Natural killer cell treated with Interleukin-12 subunit alpha and Interleukin-12 subunit beta and Interleukin-15 and Interleukin-18, amount 100 ng/mL, for 72 hours (primary cell): Measurements from ENCODE around the gene CIZ1. TPM values are rescaled to one million over a fixed set of nuclear protein-coding genes. Genes with fewer than 3 reads are reported as not detected.
"Not testable (repeated sequence)": the region's sequence is repeated elsewhere in the genome, so short reads cannot be mapped to it uniquely, and the experiment has no call there.

Source experiments
- ATAC-seq, 2 donors: fragments of 150-1000 bp; cut with Tn5 transposase in 1 of 2; sonication (Bioruptor Pico), chemical (Tn5 transposase) in 1 of 2; 2 replicates each; pipeline ENCODE4 v1.10.0; 2021
- DNase-seq: peaks from one replicate; pipeline ENCODE4 v3.0.0; 2022; ENCODE audit warnings: low spot score
- H3K27ac Mint-ChIP-seq, 2 donors: 1 replicate in 1 of 2; 2 replicates in 1 of 2; pipeline ENCODE4 v1.8.0; 2022; ENCODE audit warnings: mixed read lengths in 2 of 2, mild to moderate bottlenecking in 1 of 2, moderate library complexity in 1 of 2
- H3K27me3 Mint-ChIP-seq, 2 donors: 1 replicate in 1 of 2; 2 replicates in 1 of 2; pipeline ENCODE4 v1.8.0; 2022; ENCODE audit warnings: mixed read lengths in 2 of 2
- H3K36me3 Mint-ChIP-seq: one replicate; pipeline ENCODE4 v1.8.0; 2022; ENCODE audit warnings: mixed read lengths
- H3K4me1 Mint-ChIP-seq, 2 donors: 1 replicate in 1 of 2; 2 replicates in 1 of 2; pipeline ENCODE4 v1.8.0; 2022; ENCODE audit warnings: low read depth in 2 of 2, mixed read lengths in 2 of 2, mild to moderate bottlenecking in 1 of 2
- H3K4me3 Mint-ChIP-seq: one replicate; pipeline ENCODE4 v1.8.0; 2022; ENCODE audit warnings: mixed read lengths
- H3K9me3 Mint-ChIP-seq: 2 replicates; pipeline ENCODE4 v1.8.0; 2022; ENCODE audit warnings: mixed read lengths
- total RNA-seq, 2 donors: library from RNA; stranded (reverse); gene quantifications; one replicate each; pipeline ENCODE4 v1.2.3, GENCODE V29; 2022

The CIZ1 gene
- 100 to 1,000 TPM; 114 to 135 TPM for total RNA-seq

- Mint-ChIP-seq H3K9me3 (no peaks in the 10 kb centered on the region), H3K27ac (peak within 1 kb of the TSS; percentile 77 to 92), H3K4me1 (peaks cover 11 to 26% of the 10 kb centered on the region in 2 donors), H3K27me3 (no peaks in the 10 kb centered on the region), H3K4me3 (peak within 1 kb of the TSS; percentile 98), H3K36me3 (peaks cover 6% of the 10 kb centered on the region)
- DNase-seq: peak; percentile 85
- peak; percentile 95 for ATAC-seq
Observed at GRCh38 chr9:128191406-128192046, at the start of gene CIZ1. TSS of gene CIZ1 (minus strand) at chr9:128191572. CDS start at chr9:128190857, 715 bp downstream.

- Mint-ChIP-seq H3K36me3 (no peaks in the 10 kb centered on the region), H3K27ac (no peak overlapping the region), H3K4me3 (no peak overlapping the region), H3K27me3 (peaks cover 0 to 4% of the 10 kb centered on the region in 2 donors), H3K9me3 (no peaks in the 10 kb centered on the region), H3K4me1 (no peaks in the 10 kb centered on the region)
- no peak for DNase-seq
- ATAC-seq: peak in 1 of 2 donors; percentile 41
Observed at GRCh38 chr9:128233817-128234406, 42.5 kb upstream of the CIZ1 start.

GRCh38 chr9:128232528-128233428, 41.4 kb upstream of the CIZ1 start:
- H3K4me3 Mint-ChIP-seq: no peak overlapping the region
- H3K9me3 Mint-ChIP-seq: no peaks in the 10 kb centered on the region
- DNase-seq: no peak
- H3K27ac Mint-ChIP-seq: no peak overlapping the region
- ATAC-seq: peak; percentile 33 to 58
- H3K4me1 Mint-ChIP-seq: no peaks in the 10 kb centered on the region
- peaks cover 0 to 3% of the 10 kb centered on the region in 2 donors for H3K27me3 Mint-ChIP-seq
- no peaks in the 10 kb centered on the region for H3K36me3 Mint-ChIP-seq

GRCh38 chr9:128231638-128232527, 40.5 kb upstream of the CIZ1 start:
- H3K27ac Mint-ChIP-seq: no peak overlapping the region
- no peak for DNase-seq
- no peak overlapping the region for H3K4me3 Mint-ChIP-seq
- H3K4me1 Mint-ChIP-seq: no peaks in the 10 kb centered on the region
- peak in 1 of 2 donors; percentile 33 for ATAC-seq
- H3K9me3 Mint-ChIP-seq: no peaks in the 10 kb centered on the region
- H3K36me3 Mint-ChIP-seq: no peaks in the 10 kb centered on the region
- H3K27me3 Mint-ChIP-seq: peaks cover 0 to 3% of the 10 kb centered on the region in 2 donors

GRCh38 chr9:128230897-128231296, 39.5 kb upstream of the CIZ1 start:
- DNase-seq, H3K4me3 Mint-ChIP-seq, H3K27ac Mint-ChIP-seq, H3K27me3 Mint-ChIP-seq, H3K4me1 Mint-ChIP-seq, ATAC-seq, H3K36me3 Mint-ChIP-seq, H3K9me3 Mint-ChIP-seq: not testable (repeated sequence)

- H3K4me1 Mint-ChIP-seq: no peaks in the 10 kb centered on the region
- H3K9me3 Mint-ChIP-seq: no peaks in the 10 kb centered on the region
- ATAC-seq (no peak), DNase-seq (no peak)
- no peaks in the 10 kb centered on the region for H3K27me3 Mint-ChIP-seq
- H3K27ac Mint-ChIP-seq: no peak overlapping the region
- no peaks in the 10 kb centered on the region for H3K36me3 Mint-ChIP-seq
- no peak overlapping the region for H3K4me3 Mint-ChIP-seq
Observed at GRCh38 chr9:128226412-128226801, 35.0 kb upstream of the CIZ1 start.

- ATAC-seq (peak in 1 of 2 donors; percentile 44), DNase-seq (no peak)
Observed at GRCh38 chr9:128225770-128226411, 34.5 kb upstream of the CIZ1 start.

GRCh38 chr9:128224877-128225276, 33.5 kb upstream of the CIZ1 start:
- Mint-ChIP-seq H3K27me3 (no peaks in the 10 kb centered on the region), H3K27ac (no peak overlapping the region), H3K9me3 (no peaks in the 10 kb centered on the region), H3K4me1 (no peaks in the 10 kb centered on the region), H3K4me3 (no peak overlapping the region), H3K36me3 (no peaks in the 10 kb centered on the region)
- DNase-seq (no peak), ATAC-seq (peak in 1 of 2 donors; percentile 17)

More at GRCh38 chr9:128225770-128226411, 34.5 kb upstream of the CIZ1 start:
- Mint-ChIP-seq H3K36me3 (no peaks in the 10 kb centered on the region), H3K27me3 (no peaks in the 10 kb centered on the region), H3K9me3 (no peaks in the 10 kb centered on the region), H3K4me3 (no peak overlapping the region), H3K27ac (no peak overlapping the region), H3K4me1 (no peaks in the 10 kb centered on the region)

- Mint-ChIP-seq H3K36me3 (no peaks in the 10 kb centered on the region), H3K4me3 (no peak overlapping the region), H3K4me1 (peaks cover 9 to 10% of the 10 kb centered on the region in 2 donors), H3K9me3 (no peaks in the 10 kb centered on the region), H3K27me3 (no peaks in the 10 kb centered on the region), H3K27ac (no peak overlapping the region)
- no peak for ATAC-seq
- DNase-seq: no peak
Observed at GRCh38 chr9:128222880-128223670, 31.7 kb upstream of the CIZ1 start.

- Mint-ChIP-seq H3K4me1 (peaks cover 9 to 11% of the 10 kb centered on the region in 2 donors), H3K27me3 (no peaks in the 10 kb centered on the region), H3K4me3 (no peak overlapping the region), H3K36me3 (no peaks in the 10 kb centered on the region), H3K9me3 (no peaks in the 10 kb centered on the region), H3K27ac (no peak overlapping the region)
- ATAC-seq (no peak), DNase-seq (no peak)
Observed at GRCh38 chr9:128222026-128222425, 30.7 kb upstream of the CIZ1 start.

GRCh38 chr9:128219831-128220230, 28.5 kb upstream of the CIZ1 start:
- Mint-ChIP-seq H3K27ac (no peak overlapping the region), H3K9me3 (no peaks in the 10 kb centered on the region), H3K36me3 (no peaks in the 10 kb centered on the region), H3K4me3 (no peak overlapping the region), H3K27me3 (no peaks in the 10 kb centered on the region), H3K4me1 (peaks cover 9 to 11% of the 10 kb centered on the region in 2 donors)
- ATAC-seq (no peak), DNase-seq (no peak)
